IPS DF 19.7 (cell line): Measurements from ENCODE around the gene DISP3.

Experiments used
- DNase-seq: peaks from one replicate; pipeline ENCODE4 v3.0.0-alpha.2; 2013; ENCODE audit warnings: low read depth, low spot score

Gene DISP3

DNA sequence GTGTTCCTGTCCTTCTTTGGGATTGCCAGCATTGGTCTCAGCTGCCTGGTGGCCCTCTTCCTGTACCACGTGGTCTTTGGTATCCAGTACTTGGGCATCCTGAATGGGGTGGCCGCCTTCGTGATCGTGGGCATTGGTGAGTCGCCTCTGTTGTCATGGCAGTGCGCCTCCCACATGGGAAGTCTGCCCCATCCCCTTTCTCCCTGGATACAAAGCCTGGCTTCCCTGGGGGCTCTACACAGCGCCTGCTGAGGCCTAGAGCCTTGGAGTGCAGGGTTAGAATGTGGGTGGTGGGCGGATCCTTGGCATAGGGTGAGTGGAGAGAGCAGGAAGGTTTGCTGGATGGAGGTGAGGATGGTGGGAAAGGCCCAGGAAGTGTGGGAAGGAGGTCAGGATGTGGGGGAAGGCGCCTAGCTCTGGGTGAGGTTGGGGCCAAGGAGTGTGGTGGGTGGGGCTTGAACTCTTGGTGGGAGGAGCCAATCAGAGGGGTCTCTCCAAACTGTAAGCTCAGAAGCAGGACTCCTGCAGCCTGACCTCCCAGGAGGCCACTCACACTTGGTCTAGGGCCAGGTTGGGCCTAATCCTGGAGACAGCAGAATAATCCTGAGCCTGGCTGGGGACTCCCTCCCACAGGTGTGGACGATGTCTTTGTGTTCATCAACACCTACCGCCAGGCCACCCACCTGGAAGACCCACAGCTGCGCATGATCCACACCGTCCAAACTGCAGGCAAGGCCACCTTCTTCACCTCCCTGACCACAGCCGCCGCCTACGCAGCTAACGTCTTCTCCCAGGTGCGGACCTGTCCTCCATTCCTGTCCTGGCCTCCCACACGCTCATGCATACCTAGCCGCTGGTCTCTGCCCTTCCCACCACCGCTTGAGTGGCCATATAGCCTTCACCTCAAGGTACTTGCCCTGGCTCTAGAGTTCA, 36.7 kb downstream of the DISP3 start:
- DNase-seq: no peak

DNA sequence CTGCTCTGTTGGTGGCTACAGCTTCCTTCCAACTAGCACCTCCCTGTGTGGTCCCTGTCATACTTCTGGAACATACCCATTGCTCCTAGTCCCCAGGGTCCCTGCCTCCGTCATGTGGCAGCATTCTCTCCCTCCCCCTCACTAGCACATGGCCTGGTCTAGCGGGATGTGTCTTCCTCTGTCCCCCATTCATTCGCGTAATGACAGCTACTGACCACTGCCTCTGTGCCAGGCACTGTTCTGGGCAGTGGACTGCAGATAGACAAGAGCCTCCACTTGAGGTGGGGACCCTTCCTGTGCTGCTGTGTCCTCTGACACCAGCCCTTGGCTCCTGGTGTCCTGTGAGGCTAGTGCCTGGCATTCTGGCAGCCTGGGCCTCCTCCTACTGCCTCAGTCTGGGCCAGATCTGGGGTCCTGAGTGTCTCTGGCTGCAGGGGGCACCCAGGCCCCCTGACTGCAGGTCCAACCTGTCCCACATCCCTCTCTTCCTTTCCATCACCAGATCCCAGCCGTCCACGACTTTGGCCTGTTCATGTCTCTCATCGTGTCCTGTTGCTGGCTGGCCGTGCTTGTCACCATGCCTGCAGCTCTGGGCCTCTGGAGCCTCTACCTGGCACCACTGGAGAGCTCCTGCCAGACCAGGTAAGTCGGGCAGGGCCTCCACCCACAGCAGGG, 38.1 kb downstream of the DISP3 start:
- no peak for DNase-seq

DNA sequence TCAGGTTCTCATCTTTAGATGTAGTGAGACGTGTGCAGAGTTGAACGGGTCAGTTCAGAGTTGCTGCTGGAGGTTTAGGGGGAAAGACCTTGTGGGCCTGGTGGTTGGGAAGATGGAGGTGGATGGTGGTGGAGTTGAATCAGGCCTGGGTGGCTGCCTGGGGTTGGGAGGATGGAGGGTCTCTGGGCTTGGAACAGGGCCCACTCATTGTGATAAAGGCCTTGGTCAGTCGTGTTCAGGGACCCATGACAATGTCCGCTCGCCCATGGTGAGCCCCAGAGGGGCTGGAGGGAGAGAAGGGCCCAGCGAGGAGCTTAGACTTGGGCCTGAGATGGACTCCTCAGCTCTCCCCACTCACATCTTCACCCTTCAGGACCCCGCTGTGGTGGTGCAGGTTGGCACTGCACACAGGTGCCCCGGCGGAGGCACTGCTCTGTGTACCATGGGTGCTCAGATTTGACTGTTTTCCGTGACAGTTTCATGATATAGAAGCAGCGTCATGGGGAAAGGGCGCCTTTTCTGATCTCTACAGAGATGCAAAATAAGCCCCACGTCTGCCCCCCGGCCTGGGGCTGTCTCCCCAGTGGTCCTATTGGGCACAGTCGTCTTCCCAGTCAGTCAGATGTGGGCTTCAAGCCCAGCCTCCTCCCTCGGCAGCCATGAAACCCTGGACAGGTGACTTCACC, 39.2 kb downstream of the DISP3 start:
- DNase-seq: no peak

DNA sequence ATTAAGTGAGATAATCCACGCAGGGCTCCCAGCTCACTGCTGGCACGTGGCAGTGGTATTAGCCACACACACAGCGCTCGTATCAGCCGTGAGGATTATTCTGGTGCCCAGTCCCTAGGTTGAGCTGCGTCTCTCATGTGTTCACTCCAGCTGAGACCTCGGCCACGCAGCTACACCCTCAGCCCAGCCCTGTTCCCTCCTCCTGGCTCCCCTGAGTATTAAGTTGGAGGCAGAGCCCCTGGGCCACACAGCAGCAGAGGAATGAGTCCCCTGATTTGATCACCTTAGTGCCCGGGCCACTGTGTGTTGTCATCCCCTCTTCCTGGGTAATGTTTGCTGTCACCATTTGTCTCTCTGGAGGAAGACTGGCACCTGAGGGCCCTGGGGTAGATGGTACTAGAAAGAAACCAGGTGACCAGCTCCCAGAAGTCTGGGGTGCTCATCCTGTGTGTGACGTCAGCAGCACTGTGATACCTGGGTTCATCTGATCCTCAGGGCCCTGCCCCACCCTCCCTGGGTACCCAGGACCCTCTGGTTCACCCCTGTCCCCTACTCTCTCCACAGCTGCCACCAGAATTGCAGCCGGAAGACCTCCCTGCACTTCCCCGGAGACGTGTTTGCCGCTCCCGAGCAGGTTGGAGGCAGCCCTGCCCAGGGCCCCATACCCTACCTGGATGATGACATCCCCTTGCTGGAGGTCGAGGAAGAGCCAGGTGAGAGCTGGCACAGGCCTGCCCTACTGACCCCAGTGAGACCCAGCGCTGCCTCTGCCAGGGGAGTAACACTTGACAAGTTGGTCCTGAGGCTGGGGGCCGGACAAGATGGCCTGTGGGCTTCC, 40.1 kb downstream of the DISP3 start:
- no peak for DNase-seq

DNA sequence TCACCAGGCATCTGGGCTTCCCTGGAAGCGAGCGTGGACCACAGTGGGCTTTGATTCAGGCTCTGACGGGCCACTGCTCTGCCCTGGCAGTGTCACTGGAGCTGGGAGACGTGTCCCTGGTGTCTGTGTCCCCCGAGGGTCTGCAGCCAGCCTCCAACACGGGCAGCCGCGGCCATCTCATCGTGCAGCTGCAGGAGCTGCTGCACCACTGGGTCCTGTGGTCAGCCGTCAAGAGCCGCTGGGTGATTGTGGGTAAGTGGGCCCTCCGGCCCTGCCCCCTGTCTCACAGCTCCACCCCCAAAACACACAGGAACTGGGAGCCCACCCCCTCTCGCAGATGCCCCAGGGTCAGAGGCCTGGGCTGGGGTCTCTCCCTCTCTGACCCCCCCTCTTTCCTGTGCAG, 40.7 kb downstream of the DISP3 start:
- DNase-seq: no peak

DNA sequence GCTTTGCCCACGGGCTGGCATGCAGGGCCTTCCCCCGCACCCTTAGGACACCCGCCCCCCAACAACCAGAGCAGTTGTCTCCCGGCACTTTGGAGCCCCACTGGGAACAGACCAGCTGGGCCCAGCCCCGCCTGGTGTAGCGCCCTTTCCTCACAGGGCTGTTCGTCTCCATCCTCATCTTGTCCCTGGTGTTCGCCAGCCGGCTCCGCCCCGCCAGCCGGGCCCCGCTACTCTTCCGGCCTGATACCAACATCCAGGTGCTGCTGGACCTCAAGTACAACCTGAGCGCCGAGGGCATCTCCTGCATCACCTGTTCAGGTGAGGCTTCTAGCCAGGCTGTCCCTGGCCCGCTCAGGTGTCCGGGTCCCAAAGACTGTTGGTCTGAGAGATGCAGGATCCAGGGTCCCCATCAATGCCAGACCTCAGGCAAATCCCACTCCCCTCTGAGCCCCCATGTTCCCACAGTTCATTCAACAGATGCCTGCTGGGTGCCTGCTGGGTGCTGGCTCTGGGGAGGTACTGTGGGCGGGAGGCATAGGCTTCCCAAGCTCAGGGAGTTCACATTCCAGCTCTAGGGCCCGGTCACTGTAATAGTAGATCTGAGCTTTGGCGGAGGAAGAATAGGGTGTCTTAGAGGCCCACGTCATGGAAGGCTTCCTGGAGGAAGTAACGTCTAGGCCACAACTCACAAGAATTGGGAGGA, 41.7 kb downstream of the DISP3 start:
- DNase-seq: no peak

DNA sequence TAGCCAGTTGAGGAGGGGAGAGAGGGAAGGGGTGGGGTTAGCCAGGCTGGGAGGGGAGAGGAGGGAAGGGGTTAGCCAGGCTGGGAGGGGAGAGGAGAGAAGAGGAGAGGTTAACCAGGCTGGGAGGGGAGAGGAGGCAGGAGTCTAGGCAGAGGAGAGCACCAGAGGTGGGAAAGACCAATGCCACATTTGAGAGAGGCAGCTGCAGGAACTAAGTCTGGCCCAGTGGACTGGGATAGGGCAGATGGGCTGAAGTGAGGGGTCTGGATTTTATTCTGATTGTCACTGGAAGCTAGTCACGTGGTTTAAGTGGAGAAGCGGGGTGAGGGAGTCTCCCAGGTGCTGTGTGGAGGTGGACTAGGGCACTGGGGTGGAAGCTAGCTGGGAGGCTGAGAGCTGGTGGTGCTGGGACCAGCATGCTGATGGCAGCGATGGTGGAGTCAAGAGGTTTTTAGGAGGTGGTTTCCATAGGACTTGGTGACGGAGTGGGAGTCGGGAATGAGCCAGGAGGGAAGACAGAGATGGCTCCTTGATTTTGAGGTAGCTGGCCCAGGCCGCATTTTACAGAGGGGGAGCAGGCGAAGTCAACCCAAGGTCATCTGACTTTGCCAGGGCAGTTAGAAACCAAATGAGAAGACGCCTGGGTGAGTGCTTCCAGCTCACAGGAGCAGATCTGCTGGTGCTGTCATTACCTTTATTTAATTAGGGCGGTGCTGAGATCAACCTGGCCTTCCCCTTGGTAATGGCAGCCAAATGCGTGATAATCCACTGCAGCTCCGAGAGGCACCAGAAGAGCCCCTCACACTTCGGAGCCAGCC, 42.8 kb downstream of the DISP3 start:
- no peak for DNase-seq

DNA sequence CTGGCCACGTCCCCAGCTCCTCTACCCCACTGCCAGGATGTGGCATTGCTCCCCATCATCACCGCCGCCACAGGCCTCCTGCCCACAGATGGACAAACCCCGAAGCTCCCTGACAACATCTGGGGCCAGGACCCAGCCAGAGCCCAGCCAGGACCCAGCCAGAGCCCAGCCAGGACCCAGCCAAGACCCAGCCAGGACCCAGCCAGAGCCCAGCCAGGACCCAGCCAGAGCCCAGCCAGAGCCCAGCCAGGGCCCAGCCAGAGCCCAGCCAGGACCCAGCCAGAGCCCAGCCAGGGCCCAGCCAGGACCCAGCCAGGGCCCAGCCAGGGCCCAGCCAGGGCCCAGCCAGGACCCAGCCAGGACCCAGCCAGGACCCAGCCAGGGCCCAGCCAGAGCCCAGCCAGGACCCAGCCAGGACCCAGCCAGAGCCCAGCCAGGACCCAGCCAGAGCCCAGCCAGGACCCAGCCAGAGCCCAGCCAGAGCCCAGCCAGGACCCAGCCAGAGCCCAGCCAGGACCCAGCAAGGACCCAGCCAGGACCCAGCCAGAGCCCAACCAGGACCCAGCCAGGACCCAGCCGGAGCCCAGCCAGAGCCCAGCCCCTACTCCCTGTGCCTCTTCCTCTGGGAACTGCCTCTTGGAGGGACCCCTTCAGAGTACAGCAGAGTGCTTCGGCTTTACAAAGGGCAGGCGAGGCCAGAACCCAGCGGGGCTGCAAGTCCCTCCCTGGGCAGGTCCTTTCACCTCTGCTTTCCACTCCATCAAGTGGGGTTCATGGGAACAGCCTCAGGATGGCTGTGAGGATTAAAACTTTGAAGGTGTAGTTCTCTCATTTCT, 43.7 kb downstream of the DISP3 start:
- DNase-seq: no peak

DNA sequence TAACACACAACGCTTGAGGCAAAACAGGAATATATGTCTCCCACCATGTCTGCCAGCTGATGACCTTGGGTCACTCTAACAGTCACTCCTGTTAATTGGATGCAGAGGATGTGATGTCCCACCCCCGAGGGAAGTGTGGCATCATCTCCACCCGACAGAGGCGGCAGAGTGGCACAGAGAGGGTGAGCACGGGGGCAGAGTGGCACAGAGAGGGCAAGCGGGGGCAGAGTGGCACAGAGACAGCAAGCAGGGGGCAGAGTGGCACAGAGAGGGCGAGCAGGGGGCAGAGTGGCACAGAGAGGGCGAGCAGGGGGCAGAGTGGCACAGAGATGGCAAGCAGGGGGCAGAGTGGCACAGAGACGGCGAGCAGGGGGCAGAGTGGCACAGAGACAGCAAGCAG, 44.3 kb downstream of the DISP3 start:
- DNase-seq: no peak

DNA sequence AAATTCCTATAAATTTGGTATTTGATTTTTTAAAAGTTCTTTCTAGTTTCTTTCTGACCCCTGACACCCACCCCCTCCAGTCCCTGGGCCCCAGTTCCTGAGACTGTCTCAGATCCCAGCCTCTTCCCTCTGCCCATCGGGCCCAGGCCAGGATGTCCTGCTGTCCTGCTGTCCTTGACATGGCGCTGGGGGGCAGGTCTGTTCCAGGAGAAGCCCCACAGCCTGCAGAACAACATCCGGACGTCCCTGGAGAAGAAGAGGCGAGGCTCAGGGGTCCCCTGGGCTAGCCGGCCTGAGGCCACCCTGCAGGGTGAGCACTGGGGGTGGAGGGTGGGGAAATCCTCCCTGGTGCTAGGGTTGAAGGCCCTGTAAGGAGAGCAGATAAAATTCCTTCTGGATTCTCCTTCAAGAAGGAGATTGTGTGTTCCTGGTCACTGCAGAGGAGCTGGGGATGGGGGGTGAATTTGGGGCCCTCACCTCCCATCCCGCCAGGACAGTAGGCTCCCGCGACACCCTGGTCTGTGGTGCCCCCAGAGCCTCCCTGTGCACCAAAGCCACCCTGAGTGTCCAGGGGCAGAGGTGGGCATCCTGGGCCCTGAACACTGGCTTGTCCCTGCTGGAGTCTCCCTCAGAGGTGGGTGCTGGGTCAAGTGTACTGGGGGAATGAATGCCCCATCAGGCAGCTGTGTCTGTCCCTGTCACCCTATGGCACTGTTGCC, 45.0 kb downstream of the DISP3 start:
- DNase-seq: no peak

DNA sequence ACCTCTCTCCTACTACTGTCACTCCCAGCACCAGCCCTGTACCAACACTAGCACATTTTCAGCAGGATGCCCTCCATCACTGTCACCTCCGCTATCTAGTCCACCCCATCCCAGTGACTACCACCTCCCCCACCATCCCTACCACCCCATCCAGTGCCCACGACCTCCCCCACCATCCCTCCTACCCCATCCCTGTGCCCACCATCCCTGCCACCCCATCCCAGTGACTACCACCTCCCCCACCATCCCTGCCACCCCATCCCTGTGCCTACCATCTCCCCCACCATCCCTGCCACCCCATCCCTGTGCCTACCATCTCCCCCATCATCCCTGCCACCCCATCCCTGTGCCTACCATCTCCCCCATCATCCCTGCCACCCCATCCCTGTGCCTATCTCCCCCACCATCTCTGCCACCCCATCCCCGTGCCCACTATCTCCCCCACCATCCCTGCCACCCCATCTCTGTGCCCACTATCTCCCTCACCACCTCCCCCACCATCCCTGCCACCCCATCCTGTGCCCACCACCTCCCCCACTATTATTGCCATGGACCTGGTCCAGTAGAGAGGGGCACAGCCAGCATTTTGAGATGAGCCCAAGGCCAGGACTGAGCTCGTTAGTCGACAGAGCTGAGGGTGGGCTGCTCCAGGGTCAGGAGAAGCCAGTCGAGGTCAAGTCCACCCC, 45.7 kb downstream of the DISP3 start:
- DNase-seq: no peak

DNA sequence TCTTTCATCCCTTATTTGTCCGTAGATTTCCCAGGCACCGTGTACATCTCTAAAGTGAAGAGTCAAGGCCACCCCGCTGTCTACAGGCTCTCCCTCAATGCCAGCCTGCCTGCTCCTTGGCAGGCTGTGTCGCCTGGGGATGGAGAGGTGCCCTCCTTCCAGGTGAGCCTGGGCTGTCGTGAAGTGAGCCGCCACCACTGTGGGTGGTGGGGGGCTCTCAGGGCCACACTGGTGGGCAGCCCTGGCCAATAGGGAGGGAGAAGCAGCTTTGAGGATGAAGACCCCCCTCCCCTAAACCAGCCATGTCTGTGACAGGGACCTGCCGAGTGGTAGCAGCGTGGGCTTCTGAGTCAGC, 46.2 kb downstream of the DISP3 start:
- DNase-seq: no peak

DNA sequence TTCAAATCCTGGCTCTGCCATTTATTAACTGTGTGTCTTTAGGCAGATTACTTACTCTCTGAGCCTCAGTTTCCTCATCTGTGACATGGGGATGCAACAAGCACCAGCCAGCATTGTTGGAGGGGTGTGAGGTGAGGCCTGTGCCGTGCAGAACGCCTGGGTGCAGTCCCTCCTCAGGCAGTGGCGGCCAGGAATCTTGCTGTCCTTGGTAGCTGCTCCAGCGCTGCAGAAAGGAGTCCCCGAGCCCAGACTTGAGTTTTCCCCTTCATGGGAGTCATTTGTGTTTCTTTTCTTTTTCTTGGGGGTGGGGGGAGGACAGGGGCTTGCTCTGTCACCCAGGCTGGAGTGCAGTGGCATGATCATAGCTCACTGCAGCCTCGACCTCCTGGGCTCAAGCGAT, 46.6 kb downstream of the DISP3 start:
- DNase-seq: no peak

DNA sequence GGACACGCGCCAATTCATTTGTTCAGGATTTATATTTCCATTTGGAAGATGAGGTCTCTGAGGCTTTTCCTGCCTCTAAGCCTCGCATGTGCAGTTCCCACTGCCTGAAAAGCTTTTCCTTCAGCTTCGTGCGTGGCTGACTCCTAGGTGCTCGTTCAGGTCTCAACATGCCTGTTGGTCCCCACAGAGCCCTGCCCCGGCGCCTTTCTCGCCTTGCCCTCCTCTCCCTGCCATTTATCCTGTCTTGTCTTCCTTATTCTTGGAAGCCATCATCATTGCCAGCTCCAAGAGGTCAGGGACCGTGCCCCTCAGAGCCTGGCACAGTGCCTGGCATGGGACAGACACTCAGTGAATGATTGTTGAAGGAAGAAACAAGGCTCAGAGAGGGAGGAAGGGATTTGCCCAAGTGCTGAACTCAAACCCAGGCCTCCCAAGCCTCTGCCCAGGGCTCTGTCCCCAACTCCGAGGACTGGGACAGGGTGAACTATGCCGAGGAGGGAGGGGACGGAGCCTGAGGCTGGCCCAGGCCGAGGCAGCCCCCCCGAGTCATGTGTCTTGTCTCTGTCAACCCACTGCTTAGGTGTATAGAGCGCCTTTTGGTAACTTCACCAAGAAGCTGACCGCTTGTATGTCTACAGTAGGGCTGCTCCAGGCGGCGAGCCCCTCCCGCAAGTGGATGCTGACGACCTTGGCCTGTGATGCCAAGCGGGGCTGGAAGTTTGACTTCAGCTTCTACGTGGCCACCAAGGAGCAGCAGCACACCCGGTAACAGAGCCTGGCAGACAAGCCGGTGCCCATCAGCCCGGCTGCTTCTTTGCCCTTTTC, 47.3 kb downstream of the DISP3 start:
- DNase-seq: no peak

DNA sequence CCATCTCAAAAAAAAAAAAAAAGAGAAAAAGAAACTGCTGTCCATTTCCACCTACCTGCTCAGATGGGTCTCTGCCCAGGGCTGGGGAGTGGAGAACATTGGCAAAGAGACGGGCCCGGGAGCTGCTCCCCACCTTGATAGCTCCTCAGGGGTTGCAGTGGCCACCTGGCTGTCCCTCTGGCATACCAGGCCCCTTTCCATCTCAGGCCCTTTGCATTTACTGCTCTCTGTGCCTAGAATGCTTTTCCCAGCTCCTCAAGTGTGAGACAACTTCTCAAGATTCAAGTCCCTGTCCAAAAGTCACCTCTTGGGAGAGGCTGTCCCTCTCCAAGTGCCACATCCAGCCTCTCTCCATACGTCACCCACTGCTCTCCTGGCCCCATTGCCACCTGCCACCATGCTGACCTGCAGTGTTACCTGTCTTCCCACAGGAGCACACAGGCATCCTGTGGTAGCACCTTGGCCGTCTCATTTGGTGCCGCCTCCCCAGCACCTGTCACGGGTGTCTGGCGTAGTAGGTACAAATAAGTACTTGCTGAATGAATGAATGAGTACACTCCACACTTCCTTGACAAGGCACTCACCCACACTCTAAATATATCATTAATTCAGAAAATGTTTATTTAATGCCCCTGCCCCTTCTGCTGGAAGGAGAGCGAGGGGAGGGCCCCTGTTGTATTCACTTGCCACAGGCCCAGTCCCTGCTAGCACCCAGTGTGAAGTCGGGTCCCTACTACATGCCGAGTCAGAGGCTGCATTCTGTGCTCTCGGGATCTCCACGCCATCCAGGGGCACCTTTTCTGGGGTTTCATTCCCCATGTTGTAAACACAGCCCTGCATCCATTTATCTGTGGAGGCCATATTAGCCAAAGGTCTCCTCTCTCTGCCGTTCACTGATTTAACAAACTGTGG, 48.8 kb downstream of the DISP3 start:
- DNase-seq: no peak

DNA sequence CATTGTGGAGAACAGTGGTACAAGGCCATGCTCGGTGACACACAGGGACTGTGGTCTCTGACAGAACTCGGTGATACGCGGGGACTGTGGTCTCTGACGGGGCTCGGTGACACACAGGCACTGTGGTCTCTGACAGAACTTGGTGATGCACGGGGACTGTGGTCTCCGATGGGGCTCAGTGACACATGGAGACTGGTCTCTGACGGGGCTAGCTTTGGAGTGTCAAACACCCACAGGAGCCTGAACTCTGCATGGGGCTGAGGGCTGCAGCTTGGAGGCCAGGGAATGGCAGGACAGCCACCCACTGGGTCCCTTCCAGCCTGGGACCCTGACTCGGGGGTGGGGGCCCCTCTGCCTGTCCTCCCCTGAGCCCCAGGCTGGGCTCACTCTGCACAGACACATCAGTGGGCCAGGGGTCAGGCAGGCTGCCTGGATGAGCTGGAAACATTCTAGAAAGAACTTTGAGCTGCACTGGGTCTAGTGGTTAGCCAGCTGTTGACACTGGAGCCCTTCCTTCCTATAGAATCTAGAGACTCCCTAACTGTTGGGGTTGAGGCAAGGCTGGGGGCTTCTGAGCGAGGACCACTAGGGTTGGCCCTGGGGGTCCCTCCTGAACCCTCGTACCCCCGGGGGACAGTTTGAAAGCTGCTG, 49.8 kb downstream of the DISP3 start:
- DNase-seq: no peak
